Cardiac muscle cell (in vitro differentiated cells and primary cell): ENCODE data around the gene CDC42BPB. TPM values are rescaled to one million over a fixed set of nuclear protein-coding genes. Genes with fewer than 3 reads are reported as not detected.

ENCODE experiments used
- DNase-seq, 2 donors: peaks; one replicate each; pipeline versions ENCODE4 v3.0.0 to v3.0.0-alpha.2; 2010 to 2017; ENCODE audit warnings: low read depth in 1 of 2, low spot score in 1 of 2
- H3K27ac ChIP-seq: fragments of 200-600 bp; sonication (generic); 2 replicates; pipeline ENCODE4 v1.5.1; 2016
- H3K27me3 ChIP-seq: fragments of 200-600 bp; sonication (generic); 2 replicates; pipeline ENCODE4 v1.6.0; 2016; ENCODE audit warnings: control low read depth
- H3K36me3 ChIP-seq: fragments of 200-600 bp; sonication (generic); 2 replicates; pipeline ENCODE4 v1.5.1; 2016; ENCODE audit warnings: control low read depth
- H3K4me1 ChIP-seq: fragments of 200-600 bp; sonication (generic); 2 replicates; pipeline ENCODE4 v1.8.1; 2017; ENCODE audit warnings: low read depth, mild to moderate bottlenecking, mixed run types
- H3K4me3 ChIP-seq: fragments of 200-600 bp; sonication (generic); 2 replicates; pipeline ENCODE4 v1.5.1; 2016; ENCODE audit warnings: mild to moderate bottlenecking
- H3K9me3 ChIP-seq: fragments of 200-600 bp; sonication (generic); 2 replicates; pipeline ENCODE4 v1.5.1; 2017; ENCODE audit warnings: low read depth, mild to moderate bottlenecking, control low read depth
- CTCF ChIP-seq: IDR thresholded peaks from 2 replicates; pipeline ENCODE4 v1.5.1; 2012; ENCODE audit warnings: low read depth, mild to moderate bottlenecking, low read length
- polyA plus RNA-seq: library from polyadenylated mRNA; unstranded; fragments of >200 nt; fragmentation: Nextera tagmentation; extraction: Ambion mirVana; gene quantifications from 2 replicates; pipeline ENCODE4 v1.2.1, GENCODE V29; 2016
- total RNA-seq: library from RNA; depleted of rRNA; stranded (reverse); fragments of >200 nt; gene quantifications from 2 replicates; pipeline ENCODE4 v1.2.3, GENCODE V29; 2016

The CDC42BPB gene
- total and polyA plus RNA-seq, 2 experiments from 2014 or later = 18.9 to 91.6 TPM

GRCh38 chr14:102971836-102972606 lies 85.3 kb downstream of the CDC42BPB start:
- H3K27me3 ChIP-seq = no peaks in the 10 kb centered on the region
- no peak overlapping the region for H3K27ac ChIP-seq
- H3K9me3 ChIP-seq = no peaks in the 10 kb centered on the region
- peaks cover 50% of the 10 kb centered on the region for H3K36me3 ChIP-seq
- no peaks in the 10 kb centered on the region for H3K4me1 ChIP-seq
- TF ChIP-seq CTCF = no peak
- H3K4me3 ChIP-seq = no peak overlapping the region
- DNase-seq = no peak

- DNase-seq = peak in 1 of 2 donors; percentile 40
- peaks cover 51% of the 10 kb centered on the region for H3K36me3 ChIP-seq
Observed at GRCh38 chr14:102971314-102971713, 86.0 kb downstream of the CDC42BPB start.

GRCh38 chr14:102970496-102970895 lies 86.9 kb downstream of the CDC42BPB start:
- Histone ChIP-seq H3K4me3 (no peak overlapping the region), H3K27ac (no peak overlapping the region), H3K9me3 (no peaks in the 10 kb centered on the region), H3K27me3 (no peaks in the 10 kb centered on the region), H3K36me3 (peaks cover 55% of the 10 kb centered on the region), H3K4me1 (no peaks in the 10 kb centered on the region)
- DNase-seq = no peak
- no peak for TF ChIP-seq CTCF

More at GRCh38 chr14:102971314-102971713, 86.0 kb downstream of the CDC42BPB start:
- Histone ChIP-seq H3K4me1 (no peaks in the 10 kb centered on the region), H3K9me3 (no peaks in the 10 kb centered on the region), H3K27me3 (no peaks in the 10 kb centered on the region), H3K4me3 (no peak overlapping the region), H3K27ac (no peak overlapping the region)
- no peak for TF ChIP-seq CTCF

- DNase-seq = no peak
- no peak for TF ChIP-seq CTCF
- H3K4me3 ChIP-seq = no peak overlapping the region
- H3K36me3 ChIP-seq = peaks cover 54% of the 10 kb centered on the region
- no peaks in the 10 kb centered on the region for H3K27me3 ChIP-seq
- H3K9me3 ChIP-seq = no peaks in the 10 kb centered on the region
- H3K4me1 ChIP-seq = no peaks in the 10 kb centered on the region
- H3K27ac ChIP-seq = no peak overlapping the region
Observed at GRCh38 chr14:102969901-102970300, 87.4 kb downstream of the CDC42BPB start.

- no peaks in the 10 kb centered on the region for H3K9me3 ChIP-seq
- no peaks in the 10 kb centered on the region for H3K27me3 ChIP-seq
- TF ChIP-seq CTCF = no peak
- no peak overlapping the region for H3K4me3 ChIP-seq
- H3K4me1 ChIP-seq = no peaks in the 10 kb centered on the region
- no peak for DNase-seq
- peaks cover 61% of the 10 kb centered on the region for H3K36me3 ChIP-seq
- no peak overlapping the region for H3K27ac ChIP-seq
Observed at GRCh38 chr14:102969060-102969791, 88.1 kb downstream of the CDC42BPB start.
